H1 (cell line): ENCODE measurements around the gene EDEM2. TPM values are rescaled to one million over a fixed set of nuclear protein-coding genes. Genes with fewer than 3 reads are reported as not detected.

ENCODE experiments used
- BRCA1 ChIP-seq: IDR thresholded peaks from 2 replicates; pipeline ENCODE4 v1.6.1; 2012; ENCODE audit warnings: low read depth, low read length, improper control_type of control experiment
- CBX8 ChIP-seq: fragments of 300-800, 300-1000 bp; sonication (generic); IDR thresholded peaks from 2 replicates; pipeline ENCODE4 v1.7.1; 2016; ENCODE audit warnings: low read depth, low read length, borderline replicate concordance
- HDAC2 ChIP-seq, 2 experiments: fragments of 300-600 bp in 1 of 2; sonication (generic) in 1 of 2; IDR thresholded peaks; 2 replicates each; pipeline ENCODE4 v1.6.1; 2011 to 2012; ENCODE audit warnings: low read depth in 2 of 2, low read length in 2 of 2, mild to moderate bottlenecking in 2 of 2, moderate library complexity in 2 of 2, borderline replicate concordance in 1 of 2, inconsistent platforms in 1 of 2
- SIN3A ChIP-seq, 2 experiments: IDR thresholded peaks in 1 of 2; conservative IDR thresholded peaks in 1 of 2; 2 replicates each; pipeline ENCODE4 v1.6.1; 2011 to 2012; ENCODE audit warnings: low read length in 2 of 2, improper control_type of control experiment in 1 of 2, low read depth in 1 of 2, mild to moderate bottlenecking in 1 of 2
- polyA plus RNA-seq, 7 experiments: library from polyadenylated mRNA; depleted of rRNA in 3 of 7; stranded (reverse) in 5 of 7; unstranded in 2 of 7; fragments of >200 nt in 5 of 7; fragments of 200-250 nt in 2 of 7; gene quantifications; 1 replicate in 5 of 7; 2 replicates in 1 of 7; 4 replicates in 1 of 7; pipeline versions ENCODE4 v1.2.1 to v1.2.3, GENCODE V29; 2011 to 2013; ENCODE audit warnings: missing spikeins in 2 of 7, mixed read lengths in 2 of 7
- total RNA-seq: library from RNA; stranded (reverse); fragmentation: NEBNext Ultra II Directional; extraction: Animal tissue kit (Norgen Biotek cat#: 25700); gene quantifications from 2 replicates; pipeline ENCODE4 v1.2.1, GENCODE V29; 2021
- TF ChIP-seq, protein P1 (sequence below): IDR thresholded peaks from 2 replicates; pipeline ENCODE4 v1.6.1; 2011; ENCODE audit warnings: low read depth, mild to moderate bottlenecking, low read length; ENCODE audit not compliant: insufficient read depth

The EDEM2 gene
- total and polyA plus RNA-seq, 2 of the 8 experiments (the other 6 are each of a cell fraction or from before 2014, with no cell fraction given) = 15.2 to 19.6 TPM

DNA sequence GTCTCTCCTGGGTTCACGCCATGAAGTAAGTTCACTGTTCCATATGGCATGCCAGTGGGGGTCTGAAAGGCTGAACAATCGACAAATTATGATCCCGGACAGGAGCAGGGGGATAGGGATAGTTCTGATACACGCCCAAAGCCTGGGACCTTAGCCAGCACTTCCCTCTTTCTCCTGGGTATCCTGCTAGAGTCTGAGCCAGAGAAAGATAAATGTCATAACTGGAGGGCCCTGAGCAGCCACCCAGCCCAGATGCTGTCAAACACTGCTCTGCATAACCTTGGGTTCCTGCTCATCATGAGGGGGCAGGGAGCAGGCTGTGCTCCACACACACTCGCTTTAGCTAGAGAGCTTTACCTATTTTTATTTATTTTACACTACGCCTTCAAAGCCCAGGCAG, 12.3 kb downstream of the EDEM2 start (continued):
- no peak for TF ChIP-seq HDAC2 (IDR thresholded peaks at IDR 0.05; ENCODE audit: borderline replicate concordance in 1 of 2, low read depth in 2 of 2, low read length in 2 of 2)
- TF ChIP-seq CBX8 = no peak
- TF ChIP-seq SIN3A (conservative IDR thresholded peaks at IDR 0.05 in 1 of 2, IDR thresholded peaks at IDR 0.05 in 1 of 2; ENCODE audit: low read depth in 1 of 2, low read length in 2 of 2) = no peak
- TF ChIP-seq BRCA1 = no peak
- TF ChIP-seq, protein P1, sequence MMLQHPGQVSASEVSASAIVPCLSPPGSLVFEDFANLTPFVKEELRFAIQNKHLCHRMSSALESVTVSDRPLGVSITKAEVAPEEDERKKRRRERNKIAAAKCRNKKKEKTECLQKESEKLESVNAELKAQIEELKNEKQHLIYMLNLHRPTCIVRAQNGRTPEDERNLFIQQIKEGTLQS = no peak
